ENCODE results near the gene GRIA1.

DNA sequence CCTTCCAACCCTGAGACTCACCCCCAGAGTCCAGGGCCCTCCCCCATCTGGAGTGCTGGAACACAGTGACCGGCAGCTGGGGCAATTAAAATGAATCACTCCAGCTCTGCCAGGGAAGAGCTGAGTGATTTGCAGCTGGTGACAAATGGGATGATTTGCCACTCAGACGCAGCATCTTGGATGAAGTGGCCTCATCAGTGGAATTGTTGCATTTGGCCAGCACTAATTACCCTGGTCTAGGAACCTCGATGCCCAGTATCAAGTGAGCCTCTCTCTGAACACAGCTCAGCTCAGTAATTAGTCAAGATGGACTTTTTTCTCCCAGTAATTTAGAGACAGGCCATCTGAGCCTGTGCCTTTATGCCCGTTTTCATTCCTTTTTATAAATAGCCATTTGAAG lies 259.5 kb downstream of the GRIA1 start:
- TF ChIP-seq POLR2A (IDR thresholded peaks at IDR 0.05; ENCODE audit: low read length), result no peak
- no peak for TF ChIP-seq GATA1 (IDR thresholded peaks at IDR 0.05; ENCODE audit: low read depth, low read length)

Measured in erythroblast (primary cell).